GM12874 (cell line): ENCODE results near the gene S100A9.

Source experiments
- CTCF ChIP-seq: IDR thresholded peaks from 2 replicates; pipeline ENCODE4 v1.5.1; 2011; ENCODE audit warnings: low read depth, mild to moderate bottlenecking, control low read depth, low read length, moderate library complexity; ENCODE audit not compliant: insufficient read depth

Gene S100A9

GRCh38 chr1:153365696-153366095, 8.0 kb downstream of the S100A9 start:
- no peak for TF ChIP-seq CTCF

GRCh38 chr1:153366261-153366660, 8.6 kb downstream of the S100A9 start:
- no peak for TF ChIP-seq CTCF

- TF ChIP-seq CTCF: no peak
Measured at GRCh38 chr1:153367090-153367489, 9.4 kb downstream of the S100A9 start.

- no peak for TF ChIP-seq CTCF
Measured at GRCh38 chr1:153368495-153368894, 10.8 kb downstream of the S100A9 start.

- no peak for TF ChIP-seq CTCF
Measured at GRCh38 chr1:153370146-153370545, 12.5 kb downstream of the S100A9 start.

- no peak for TF ChIP-seq CTCF
Measured at GRCh38 chr1:153371231-153371630, 13.6 kb downstream of the S100A9 start.

GRCh38 chr1:153372571-153372970, 14.9 kb downstream of the S100A9 start:
- no peak for TF ChIP-seq CTCF

- no peak for TF ChIP-seq CTCF
Measured at GRCh38 chr1:153374071-153374470, 16.4 kb downstream of the S100A9 start.
